NCI-H1417 (cell line): ENCODE measurements around the gene SCG5.
"Not testable (repeated sequence)": the region's sequence is repeated elsewhere in the genome, so short reads cannot be mapped to it uniquely, and the experiment has no call there.

ENCODE experiments used
- DNase-seq, 3 experiments: peaks; one replicate each; lab custom pipeline; 2025; lab: John Stamatoyannopoulos, UW

The SCG5 gene, protein sequence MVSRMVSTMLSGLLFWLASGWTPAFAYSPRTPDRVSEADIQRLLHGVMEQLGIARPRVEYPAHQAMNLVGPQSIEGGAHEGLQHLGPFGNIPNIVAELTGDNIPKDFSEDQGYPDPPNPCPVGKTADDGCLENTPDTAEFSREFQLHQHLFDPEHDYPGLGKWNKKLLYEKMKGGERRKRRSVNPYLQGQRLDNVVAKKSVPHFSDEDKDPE

DNA sequence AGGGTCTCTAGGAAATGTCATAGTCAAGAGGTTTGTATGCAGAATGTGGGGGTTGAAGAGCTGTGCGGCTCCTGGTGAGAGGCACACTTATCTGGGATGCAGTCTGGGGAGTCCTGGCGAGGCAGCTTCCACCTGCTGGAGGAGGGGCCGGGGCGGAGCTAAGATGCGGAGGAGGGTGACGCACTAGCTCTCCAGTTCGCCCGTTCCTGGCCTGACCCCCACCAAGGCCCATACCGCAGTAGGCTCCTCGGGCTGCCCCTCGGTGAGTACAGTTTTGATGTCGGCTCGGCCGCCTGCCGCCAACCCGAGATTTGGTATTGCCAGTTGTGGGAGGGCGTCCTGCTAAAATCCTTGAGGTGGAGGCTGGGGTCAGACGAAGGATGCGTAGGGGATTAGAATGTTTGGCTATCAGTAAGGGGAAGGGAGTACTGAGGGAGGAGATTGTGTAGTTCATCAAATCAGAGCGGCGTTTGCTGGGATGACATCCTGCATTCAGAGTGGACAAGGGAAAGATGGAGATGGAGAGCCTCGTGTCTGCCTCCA lies at the start of gene SCG5:
Gene SCG5, plus strand, starts transcription at position 194 of the 543 bp plus-strand sequence. CDS start 1,883 bp downstream, outside the sequence.
- peak; percentile 71 to 87 (median 84) for DNase-seq

DNA sequence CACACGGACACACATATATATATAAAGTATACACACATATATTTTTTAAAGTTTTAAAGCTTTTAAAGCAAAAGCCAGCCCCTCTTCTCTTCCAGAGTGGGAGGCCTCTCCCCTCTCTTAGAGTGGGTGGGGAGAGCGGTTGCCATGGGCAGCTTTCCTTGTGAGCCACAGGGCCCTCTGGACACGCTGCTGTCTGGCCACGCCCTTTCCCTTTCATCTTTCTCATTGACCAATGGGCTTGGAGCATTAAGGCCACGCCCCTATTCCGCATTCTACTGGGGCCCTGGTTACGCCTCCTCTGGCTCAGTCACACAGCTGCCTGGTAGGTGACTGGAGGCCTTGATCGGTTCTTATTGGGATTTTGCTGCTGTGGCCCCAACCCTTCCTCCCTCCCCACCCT lies 48.4 kb upstream of the SCG5 start, which contains the start of gene GOLGA8N:
Gene GOLGA8N, plus strand, starts transcription at position 306 of the 400 bp plus-strand sequence.
- not testable (repeated sequence) for DNase-seq

DNA sequence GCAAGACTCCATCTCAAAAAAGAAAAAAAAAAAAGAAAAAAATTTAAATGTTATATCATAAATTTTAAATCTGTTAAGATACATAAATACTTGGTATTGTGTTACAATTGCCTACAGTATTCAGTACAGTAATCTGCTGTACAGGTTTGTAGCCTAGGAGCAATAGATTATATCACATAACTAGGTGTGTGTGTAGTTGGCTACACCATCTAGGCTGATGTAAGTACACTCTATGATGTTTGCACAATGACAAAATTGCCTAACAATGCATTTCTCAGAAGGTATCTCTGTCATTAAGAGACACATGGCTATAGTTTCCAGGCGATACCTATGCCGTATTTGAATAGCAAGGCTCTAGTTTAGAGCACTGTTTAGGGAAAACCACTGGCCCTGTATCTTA lies 32.0 kb upstream of the SCG5 start:
- not testable (repeated sequence) for DNase-seq

DNA sequence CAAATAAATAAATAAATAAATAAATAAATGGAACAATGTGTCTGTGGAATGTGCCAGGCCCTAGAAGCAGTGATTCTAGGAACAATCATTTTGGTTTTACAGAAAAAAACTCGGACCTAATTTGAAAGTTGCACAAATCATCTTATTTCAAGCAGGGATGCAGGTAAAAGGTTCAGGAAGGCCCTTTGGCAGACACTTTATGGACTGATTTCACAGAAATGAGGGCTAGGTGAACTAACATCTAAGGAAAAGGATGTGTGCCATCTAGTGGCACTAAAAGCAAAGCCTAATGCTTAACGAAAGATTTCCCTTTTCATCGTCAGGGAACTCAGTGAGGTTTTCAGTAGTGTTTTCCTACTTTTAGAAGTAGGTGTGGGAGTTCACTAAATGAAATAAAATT lies 30.8 kb upstream of the SCG5 start:
- not testable (repeated sequence) for DNase-seq

DNA sequence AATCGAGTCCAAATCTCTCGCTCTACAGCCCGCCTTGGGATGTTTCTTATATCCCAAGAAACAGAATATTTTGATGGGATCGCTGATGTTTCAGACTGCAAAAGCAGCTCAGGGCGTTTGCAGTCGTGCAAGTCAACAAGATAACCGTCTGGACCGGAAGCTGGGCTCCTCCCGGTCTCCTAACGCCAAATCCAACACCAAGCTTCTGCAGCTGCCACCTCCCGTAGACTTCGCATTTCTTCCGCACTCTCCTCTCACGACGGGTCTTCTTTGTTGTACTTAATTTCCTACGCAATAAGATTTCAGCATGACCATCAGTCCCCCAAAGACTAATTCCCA lies 26.8 kb upstream of the SCG5 start:
- not testable (repeated sequence) for DNase-seq

DNA sequence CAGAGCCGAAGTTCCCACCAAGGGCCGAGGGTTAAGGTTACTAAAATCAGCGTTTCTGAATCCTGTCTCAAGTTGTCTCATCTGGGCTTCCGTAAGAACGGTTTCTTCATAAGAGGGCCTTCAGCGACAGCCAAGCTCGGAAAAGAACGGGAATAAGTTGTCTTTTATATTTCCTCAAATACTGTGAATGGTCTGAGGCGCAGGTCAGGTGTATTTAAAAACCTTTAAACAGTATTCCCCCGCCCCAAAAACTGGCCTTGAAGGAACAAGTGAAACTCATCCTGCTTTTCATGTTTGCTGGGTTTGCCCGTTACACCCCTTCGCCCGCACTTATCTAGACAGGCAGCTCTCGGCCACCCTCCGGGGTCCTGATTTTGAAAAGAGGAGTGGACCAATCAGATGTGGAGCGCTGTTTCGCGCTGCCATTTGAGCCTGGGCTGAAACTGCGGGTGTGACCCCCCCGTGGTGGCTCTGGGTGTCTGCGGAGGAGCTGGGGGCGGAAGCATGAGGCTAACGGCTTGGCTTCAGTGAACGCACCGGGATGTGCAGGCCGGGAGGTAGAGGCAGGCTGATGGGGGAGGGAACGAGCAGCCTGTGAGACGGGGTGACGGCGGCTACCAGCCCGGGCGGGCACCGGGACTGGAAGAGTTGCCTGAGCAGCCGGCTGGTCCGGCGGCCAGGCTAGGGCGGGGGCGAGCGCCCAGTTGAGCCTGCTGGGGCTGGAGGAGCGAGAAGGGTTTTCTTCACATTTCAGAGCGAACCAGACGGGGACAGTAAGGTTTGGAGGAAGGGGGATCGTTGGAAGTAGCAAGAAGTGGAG lies 26.2 kb upstream of the SCG5 start, which contains the start of gene ARHGAP11A:
Gene ARHGAP11A, plus strand, starts transcription at position 454 of the 820 bp plus-strand sequence. CDS start 708 bp downstream, outside the sequence.
- DNase-seq = not testable (repeated sequence)

DNA sequence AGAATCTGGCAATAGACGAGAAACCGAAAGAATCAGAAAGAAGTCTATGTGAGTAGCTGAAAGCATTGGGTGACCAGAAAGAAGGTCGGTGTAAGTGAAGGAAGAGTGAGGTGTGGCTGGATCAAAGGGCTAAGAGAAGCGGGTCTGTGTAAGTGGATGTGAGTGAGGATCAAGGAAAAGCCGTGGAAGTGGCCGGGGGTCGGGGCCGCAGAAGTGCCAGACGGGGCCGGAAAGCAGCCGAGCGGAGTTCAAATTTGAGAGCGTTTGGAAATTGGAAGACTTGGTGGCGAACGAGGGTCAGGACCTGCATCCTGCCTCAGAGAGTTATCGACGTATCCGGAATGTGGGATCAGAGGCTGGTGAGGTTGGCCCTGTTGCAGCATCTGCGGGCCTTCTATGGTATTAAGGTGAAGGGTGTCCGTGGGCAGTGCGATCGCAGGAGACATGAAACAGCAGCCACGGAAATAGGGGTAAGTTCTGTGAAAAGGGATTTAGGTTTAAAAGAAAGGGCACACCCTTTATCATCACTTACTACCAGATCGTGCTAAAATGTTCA lies 25.6 kb upstream of the SCG5 start:
- DNase-seq = not testable (repeated sequence)

DNA sequence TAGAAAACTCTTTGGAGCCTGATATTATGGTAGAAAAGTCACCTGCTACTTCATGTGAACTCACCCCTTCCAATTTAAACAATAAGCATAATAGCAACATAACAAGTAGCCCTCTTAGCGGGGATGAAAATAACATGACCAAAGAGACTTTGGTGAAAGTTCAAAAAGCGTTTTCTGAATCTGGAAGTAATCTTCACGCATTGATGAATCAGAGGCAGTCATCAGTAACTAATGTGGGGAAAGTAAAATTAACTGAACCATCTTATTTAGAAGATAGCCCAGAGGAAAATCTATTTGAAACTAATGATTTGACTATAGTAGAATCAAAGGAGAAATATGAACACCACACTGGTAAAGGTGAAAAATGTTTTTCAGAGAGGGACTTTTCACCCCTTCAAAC lies 5.1 kb upstream of the SCG5 start:
- DNase-seq = no peak

DNA sequence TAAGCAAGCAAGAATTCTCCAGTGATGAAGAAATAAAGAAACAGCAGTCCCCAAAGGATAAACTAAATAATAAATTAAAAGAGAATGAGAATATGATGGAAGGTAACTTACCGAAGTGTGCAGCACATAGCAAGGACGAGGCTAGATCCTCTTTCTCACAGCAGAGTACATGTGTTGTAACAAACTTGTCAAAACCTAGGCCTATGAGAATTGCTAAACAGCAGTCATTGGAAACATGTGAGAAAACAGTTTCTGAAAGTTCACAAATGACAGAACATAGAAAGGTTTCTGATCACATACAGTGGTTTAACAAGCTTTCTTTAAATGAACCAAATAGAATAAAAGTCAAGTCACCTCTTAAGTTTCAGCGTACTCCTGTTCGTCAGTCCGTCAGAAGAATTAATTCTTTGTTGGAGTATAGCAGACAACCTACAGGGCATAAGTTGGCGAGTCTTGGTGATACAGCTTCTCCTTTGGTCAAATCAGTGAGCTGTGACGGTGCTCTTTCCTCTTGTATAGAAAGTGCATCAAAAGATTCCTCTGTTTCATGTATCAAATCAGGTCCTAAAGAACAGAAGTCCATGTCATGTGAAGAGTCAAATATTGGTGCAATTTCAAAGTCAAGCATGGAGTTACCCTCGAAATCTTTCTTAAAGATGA lies 4.5 kb upstream of the SCG5 start:
- DNase-seq = no peak

DNA sequence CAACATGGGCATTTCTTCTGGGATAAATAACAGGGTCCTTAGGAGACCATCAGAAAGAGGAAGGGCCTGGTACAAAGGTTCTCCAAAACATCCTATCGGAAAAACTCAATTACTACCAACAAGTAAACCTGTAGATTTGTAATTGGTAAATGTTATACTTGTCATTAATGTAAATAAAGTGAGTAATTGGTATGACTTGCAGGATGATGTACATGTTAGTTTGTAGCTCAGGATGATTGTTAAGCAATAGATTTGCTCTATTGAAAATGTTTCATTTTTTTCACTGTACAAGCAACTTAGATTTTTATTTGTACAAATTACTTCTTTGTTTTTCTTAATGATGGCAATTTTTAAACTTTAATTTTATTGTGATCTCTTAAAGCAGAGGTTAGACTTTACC lies 3.8 kb upstream of the SCG5 start:
- no peak for DNase-seq

DNA sequence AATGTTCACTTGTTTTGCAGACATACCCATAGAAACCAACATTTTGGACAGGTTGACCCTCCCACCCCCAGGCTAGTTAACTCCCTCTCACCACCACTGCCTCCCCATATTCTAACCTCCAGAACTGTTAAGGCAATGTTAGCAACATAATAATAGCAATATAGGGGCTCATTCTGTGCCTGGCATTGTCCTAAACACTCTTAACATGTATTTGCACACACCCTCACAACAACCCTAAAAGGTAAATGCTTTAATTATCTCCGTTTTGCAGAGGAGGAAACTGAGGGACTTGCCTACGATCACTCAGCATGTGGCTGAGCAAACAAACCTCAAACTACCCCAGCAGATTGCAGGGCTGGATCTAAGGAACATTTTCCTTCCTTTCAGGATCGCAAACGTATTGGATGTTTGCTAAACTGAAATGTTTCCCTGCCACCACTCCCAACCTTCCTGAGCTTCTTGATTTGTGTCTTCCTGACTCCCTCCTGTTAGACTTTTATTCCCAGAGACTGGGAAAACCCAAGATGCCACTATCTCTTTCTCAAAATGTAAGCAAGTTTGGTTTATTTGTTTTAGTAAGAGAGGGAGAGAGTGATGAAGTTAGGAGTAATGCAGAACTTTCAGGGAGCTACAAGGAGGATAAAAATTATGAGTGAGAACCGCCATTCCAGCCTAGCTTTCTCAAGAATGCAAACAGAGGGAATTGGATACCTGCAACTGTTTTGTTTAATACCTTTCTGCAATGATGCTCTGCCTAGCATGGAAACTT lies 1.3 kb downstream of the SCG5 start:
- peak in 2 of 3 experiments; percentile 63 to 87 for DNase-seq

DNA sequence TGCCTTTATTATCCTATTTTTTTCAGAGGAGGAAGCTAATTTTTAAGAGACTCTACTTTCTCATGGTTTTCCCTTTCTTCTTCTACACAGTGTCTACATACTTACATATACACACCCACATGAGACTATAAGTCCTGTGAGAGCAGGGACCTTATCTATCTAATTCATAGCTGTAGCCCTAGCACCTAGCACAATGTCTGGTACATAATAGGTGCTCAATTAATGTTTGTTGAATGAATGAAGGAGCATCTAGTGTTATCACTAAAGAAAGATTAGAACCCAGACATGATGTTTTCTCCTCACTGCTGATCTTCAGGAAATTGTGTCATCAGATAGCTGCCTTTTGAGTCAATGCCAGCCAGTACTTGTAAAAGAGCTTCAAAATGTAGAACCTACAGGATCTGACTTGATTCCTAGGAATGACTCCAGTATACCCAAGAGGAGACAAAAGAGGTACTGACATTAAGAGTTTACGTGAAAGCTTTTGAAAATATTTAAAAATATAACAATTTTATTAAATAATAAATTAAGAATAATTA lies 2.5 kb downstream of the SCG5 start:
- no peak for DNase-seq

DNA sequence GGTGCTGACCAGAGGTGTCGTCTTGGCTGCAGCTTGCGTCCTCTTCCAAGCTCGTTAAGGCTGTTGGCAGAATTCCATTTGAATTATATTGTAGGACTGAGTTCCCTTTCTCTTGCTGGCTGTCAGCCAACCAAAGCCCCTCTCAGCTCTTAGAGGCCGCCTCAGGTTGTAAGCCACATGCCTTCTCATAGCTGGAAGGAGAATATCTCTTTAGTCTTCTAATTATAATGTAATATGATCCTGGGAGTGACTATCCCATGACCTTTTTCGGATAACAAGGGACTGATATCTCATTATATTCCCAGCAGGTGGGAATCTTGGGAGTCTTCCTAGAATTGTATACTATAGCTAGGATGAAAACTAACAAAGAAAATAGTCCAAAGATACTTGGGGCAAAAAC lies 4.8 kb downstream of the SCG5 start:
- DNase-seq = peak; percentile 55 to 93 (median 60)

DNA sequence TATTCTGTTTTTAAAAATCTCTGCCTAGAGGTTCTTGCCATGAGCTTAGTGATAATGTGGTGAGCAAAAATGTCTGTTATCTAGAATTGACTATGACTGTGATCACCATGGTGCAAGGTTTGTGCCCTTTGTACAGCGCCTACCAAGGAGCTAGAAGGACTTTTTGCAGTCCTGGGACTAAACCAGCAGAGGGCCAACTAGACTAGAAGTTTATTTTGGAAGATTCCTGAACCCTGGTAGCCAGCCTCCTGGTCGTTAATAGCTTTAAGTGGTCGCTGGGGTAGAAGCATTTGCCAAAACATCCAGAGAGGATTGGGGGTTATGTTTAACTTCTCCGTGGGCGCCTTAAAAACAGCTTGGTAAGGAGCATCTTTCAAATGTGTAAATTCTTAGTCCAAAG lies 7.8 kb downstream of the SCG5 start:
- peak in 1 of 3 experiments; percentile 16 for DNase-seq

DNA sequence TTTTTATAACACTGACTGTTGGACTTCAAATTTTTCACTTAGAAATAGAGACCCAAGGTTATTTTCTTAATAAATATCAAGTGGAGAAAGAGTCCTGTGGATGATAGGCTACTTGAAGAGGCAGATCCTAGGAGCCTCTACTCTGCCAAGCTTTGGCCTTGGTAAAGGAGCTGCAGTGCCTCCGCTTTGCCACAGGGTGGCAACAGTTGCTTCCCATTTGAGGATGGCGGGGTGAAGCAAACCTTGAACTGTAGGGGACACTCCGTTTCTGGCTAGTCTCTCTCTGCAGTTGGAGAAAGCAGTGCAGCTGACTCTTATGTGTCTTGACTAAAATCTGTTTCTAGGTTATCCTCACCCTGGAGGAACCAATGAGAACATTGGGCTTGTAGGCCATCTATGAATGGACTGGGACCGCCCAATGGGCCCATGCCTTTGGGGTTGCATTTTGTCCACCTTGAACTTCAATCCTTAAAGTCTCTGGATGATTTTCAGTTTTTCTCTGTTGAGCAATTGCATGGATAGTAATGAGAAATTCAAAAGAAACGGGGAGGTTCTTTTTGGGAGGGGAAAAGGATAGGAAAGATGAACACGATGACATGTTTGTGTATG lies 9.8 kb downstream of the SCG5 start:
- peak; percentile 25 to 72 (median 62) for DNase-seq

DNA sequence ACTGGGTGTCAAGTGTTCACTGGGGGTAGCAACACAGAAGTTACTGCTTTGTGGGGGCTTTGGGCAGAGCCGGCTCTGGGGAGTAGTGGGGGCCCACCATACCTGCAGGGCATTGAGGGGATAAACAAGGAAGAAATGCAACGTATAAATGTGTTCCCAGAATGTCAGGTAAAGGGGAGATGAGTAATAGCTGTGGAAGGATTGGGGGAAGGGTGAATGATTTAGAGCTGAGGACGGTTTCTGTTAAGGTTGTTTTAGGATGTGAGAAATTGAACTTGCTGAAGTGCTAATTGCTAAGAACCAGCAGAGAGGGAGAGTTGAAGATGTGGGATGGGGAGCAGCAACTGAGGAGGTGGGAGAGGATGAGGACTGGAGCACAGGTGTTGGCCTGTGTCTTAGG lies 10.7 kb downstream of the SCG5 start:
- no peak for DNase-seq

DNA sequence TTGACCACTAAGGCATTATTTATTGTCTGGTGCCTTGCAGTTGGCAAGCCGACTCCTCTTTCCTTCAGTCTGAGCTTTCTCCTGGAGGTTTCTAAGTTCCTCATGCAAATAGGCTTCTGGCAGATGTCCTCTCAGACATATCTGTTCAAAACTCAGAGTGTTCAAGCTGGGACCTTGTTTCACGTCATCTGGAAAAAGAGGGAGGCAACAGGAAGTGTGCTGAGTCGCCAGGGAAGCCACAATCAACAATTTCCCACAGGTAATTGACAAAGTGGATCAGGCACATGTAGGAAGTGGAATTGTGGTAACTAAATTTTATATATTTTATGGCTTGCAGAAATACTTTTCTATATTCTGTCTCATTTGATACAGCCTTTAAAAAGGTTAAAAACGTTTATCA lies 14.6 kb downstream of the SCG5 start:
- DNase-seq = no peak

DNA sequence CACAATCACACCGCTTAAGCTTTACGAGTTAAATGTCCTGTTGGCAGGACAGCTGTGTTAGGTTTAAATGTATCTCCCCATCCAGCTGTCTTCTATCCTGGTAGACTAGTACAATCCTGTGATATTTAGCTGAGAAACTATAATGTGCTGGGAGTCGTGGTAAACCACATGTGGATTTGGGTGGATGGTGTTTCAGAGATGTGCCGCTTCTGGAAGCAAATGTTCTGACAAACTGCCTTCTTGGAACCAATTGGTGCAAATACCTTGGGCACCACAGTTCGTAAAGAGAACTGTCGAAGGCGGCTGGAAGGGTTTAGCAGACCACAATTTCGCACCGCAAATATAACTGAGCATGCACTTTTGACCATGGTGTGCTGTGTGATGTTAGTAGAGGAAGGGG lies 15.0 kb downstream of the SCG5 start:
- no peak for DNase-seq

DNA sequence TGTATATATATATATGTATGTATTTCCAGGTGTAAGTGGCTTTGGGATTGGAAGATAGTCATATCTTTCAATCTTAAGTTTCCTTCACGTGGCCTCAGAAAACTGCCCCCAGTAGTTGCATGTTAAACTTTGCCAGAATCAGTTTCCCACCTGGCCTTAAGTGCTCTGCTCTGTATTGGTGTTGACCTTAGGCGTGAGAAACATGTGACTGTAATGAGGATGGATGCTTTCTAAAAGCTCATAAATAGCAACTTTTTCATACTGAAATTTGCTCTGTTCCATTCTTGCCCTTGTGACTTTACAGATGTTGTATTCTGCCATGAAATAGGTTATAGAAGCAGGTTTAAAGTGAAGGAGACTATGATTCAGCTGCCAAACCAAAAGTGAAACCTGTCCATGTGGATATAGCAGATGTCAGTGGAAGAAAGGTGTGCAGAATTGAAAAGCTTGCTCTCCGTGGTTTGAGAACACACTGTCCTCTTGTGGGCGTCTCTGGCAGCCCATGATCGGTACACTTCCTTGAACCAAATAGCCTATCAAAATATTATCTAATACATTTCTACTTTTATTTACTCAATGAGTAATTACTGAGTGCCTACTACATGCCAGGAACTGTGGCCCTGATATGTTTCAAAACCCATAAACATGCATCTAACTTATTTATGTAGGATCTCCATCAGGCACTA lies 15.8 kb downstream of the SCG5 start:
- DNase-seq = peak in 1 of 3 experiments; percentile 27

DNA sequence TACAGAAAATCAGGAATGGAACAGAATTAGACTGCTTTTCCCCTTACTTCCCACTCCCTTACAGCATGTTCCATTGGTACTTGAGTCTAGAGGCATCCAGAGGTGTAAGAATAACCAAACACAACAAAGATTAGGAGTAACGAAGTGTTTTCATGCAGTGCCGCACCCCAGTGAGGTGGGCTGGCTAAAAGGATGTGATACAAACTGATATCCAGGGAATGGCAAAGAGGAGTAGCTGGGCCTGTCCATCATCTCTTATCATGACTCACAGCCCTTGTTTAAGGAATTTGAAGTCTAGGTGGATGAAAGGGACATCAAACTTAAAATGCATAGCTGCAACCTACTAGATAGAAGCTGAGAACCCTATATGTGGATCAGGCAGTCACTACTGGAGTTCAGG lies 16.4 kb downstream of the SCG5 start:
- no peak for DNase-seq
